ENCODE measurements around the gene TBX2.

TBX2 gene

GRCh38 chr17:61403801-61404662 is 4.4 kb downstream of the TBX2 start:
- no peak for DNase-seq

- no peak for DNase-seq
Observed at GRCh38 chr17:61404663-61404912, 4.9 kb downstream of the TBX2 start.

- no peak for DNase-seq
Observed at GRCh38 chr17:61404913-61405685, 5.5 kb downstream of the TBX2 start.

- DNase-seq, result no peak
Observed at GRCh38 chr17:61405686-61406536, 6.3 kb downstream of the TBX2 start.

- no peak for DNase-seq
Observed at GRCh38 chr17:61406537-61406845, 6.8 kb downstream of the TBX2 start.

GRCh38 chr17:61406971-61407911 is 7.6 kb downstream of the TBX2 start:
- DNase-seq, result no peak

- no peak for DNase-seq
Observed at GRCh38 chr17:61408151-61409041, 8.8 kb downstream of the TBX2 start.

- no peak for DNase-seq
Observed at GRCh38 chr17:61409301-61410112, 9.9 kb downstream of the TBX2 start.

GRCh38 chr17:61410141-61411010 is 10.7 kb downstream of the TBX2 start:
- DNase-seq, result peak; percentile 58

GRCh38 chr17:61411011-61411260 is 11.3 kb downstream of the TBX2 start:
- no peak for DNase-seq

- DNase-seq, result no peak
Observed at GRCh38 chr17:61411261-61412142, 11.9 kb downstream of the TBX2 start.

- DNase-seq, result peak; percentile 71
Observed at GRCh38 chr17:61412143-61412859, 12.7 kb downstream of the TBX2 start.

- DNase-seq, result no peak
Observed at GRCh38 chr17:61412860-61413660, 13.4 kb downstream of the TBX2 start.

GRCh38 chr17:61413661-61414126 is 14.1 kb downstream of the TBX2 start:
- no peak for DNase-seq

- no peak for DNase-seq
Observed at GRCh38 chr17:61414141-61414935, 14.7 kb downstream of the TBX2 start.

GRCh38 chr17:61414936-61415251 is 15.3 kb downstream of the TBX2 start:
- DNase-seq, result no peak
